A673 (cell line): Measurements from ENCODE around the gene SLC12A7. TPM values are rescaled to one million over a fixed set of nuclear protein-coding genes. Genes with fewer than 3 reads are reported as not detected.

Experiments used
- BruUV-seq: library from RNA; stranded (reverse); fragments of 400-500 nt; replicated peaks from 2 replicates; lab custom pipeline; 2021; lab: Mats Ljungman, UMichigan
- CTCF ChIA-PET: fragments of 300-600 bp; sonication (Branson Sonifier 250); formaldehyde crosslinking; loops from one replicate; lab custom pipeline; 2022; ENCODE audit warnings: antibody characterized with exemption; lab: Charles Lee
- POLR2A ChIA-PET: fragments of 300-600 bp; sonication (Branson Sonifier 250); formaldehyde crosslinking; loops from one replicate; lab custom pipeline; 2022; ENCODE audit warnings: antibody characterized with exemption; ENCODE audit not compliant: low non-redundant PET; lab: Charles Lee
- DNase-seq: peaks from one replicate; pipeline ENCODE4 v3.0.0-alpha.2; 2015; ENCODE audit warnings: low spot score
- H3K27ac ChIP-seq: fragments of 200-600 bp; sonication (generic); 2 replicates; pipeline ENCODE4 v1.5.1; 2016; ENCODE audit warnings: mixed run types, low read depth, mild to moderate bottlenecking, mixed read lengths, antibody characterized with exemption, low read length; ENCODE audit not compliant: poor library complexity, severe bottlenecking
- H3K27me3 ChIP-seq: fragments of 200-600 bp; sonication (generic); replicated peaks from 2 replicates; pipeline ENCODE4 v1.6.1; 2017; ENCODE audit warnings: mixed run types, low read depth, mild to moderate bottlenecking, mixed read lengths, antibody characterized with exemption, low read length; ENCODE audit not compliant: insufficient read depth, poor library complexity
- H3K36me3 ChIP-seq: fragments of 200-600 bp; sonication (generic); 2 replicates; pipeline ENCODE4 v1.6.1; 2016; ENCODE audit warnings: mixed run types, mild to moderate bottlenecking, mixed read lengths, antibody characterized with exemption, low read length; ENCODE audit not compliant: insufficient read depth, poor library complexity, severe bottlenecking
- H3K4me1 ChIP-seq: fragments of 200-600 bp; sonication (generic); 2 replicates; pipeline ENCODE4 v1.6.1; 2017; ENCODE audit warnings: mixed run types, mild to moderate bottlenecking, mixed read lengths, antibody characterized with exemption, low read length; ENCODE audit not compliant: insufficient read depth, poor library complexity, severe bottlenecking
- H3K4me3 ChIP-seq: fragments of 200-600 bp; sonication (generic); 2 replicates; pipeline ENCODE4 v1.5.1; 2016; ENCODE audit warnings: low read depth, mixed run types, mild to moderate bottlenecking, mixed read lengths, low read length; ENCODE audit not compliant: poor library complexity, severe bottlenecking
- H3K9me3 ChIP-seq: fragments of 200-600 bp; sonication (generic); 2 replicates; pipeline ENCODE4 v1.6.1; 2016; ENCODE audit warnings: mixed run types, low read depth, mild to moderate bottlenecking, mixed read lengths, antibody characterized with exemption, low read length; ENCODE audit not compliant: poor library complexity, severe bottlenecking
- CTCF ChIP-seq: fragments of 300-800, 200-600 bp; sonication (generic); conservative IDR thresholded peaks from 2 replicates; pipeline ENCODE4 v1.5.1; 2017; ENCODE audit warnings: low read depth, mild to moderate bottlenecking, antibody characterized with exemption, low read length, moderate library complexity, mixed read lengths
- EZH2 ChIP-seq: fragments of 200-600 bp; sonication (generic); IDR thresholded peaks from 2 replicates; pipeline ENCODE4 v1.6.1; 2017; ENCODE audit warnings: borderline replicate concordance, low read depth, mild to moderate bottlenecking, mixed read lengths, antibody characterized with exemption, low read length; ENCODE audit not compliant: poor library complexity, severe bottlenecking
- intact Hi-C: fragments of 100-400 bp; cut with micrococcal nuclease; formaldehyde crosslinking; loops from one replicate; pipeline ENCODE4 v1.10.0; 2022; ENCODE audit not compliant: unreplicated experiment
- total RNA-seq: library from RNA; stranded (reverse); gene quantifications from 2 replicates; pipeline ENCODE4 v1.2.3, GENCODE V29; 2021

SLC12A7 gene
- total RNA-seq, 1 experiment from 2014 or later: 45.2 TPM

DNA sequence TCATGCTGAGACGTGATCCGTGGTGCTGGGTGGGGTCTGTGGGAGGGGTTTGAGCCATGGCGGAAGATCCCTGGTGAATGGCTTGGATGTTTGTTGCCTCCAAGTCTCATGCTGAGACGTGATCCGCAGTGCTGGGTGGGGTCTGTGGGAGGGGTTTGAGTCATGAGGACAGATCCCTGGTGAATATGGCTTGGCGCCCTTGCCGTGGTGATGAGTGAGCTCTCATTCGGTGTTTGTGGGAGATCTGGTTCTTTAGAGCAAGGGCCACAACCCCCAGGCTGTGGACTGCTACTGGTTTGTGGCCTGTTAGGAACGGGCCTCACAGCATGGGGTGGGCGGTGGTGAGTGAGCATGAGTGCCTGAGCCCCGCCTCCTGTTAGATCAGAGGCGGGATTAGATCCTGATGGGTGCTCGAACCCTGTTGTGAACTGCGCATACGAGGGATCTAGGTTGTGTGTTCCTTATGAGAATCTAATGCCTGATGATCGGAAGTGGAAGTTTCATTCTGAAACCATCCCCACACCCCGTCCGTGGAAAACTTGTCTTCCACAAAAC, 72.1 kb downstream of the SLC12A7 start:
- POLR2A ChIA-PET: no interaction called here
- peaks cover 22% of the 10 kb centered on the region for H3K4me1 ChIP-seq
- peaks cover 3% of the 10 kb centered on the region for H3K36me3 ChIP-seq
- CTCF ChIA-PET: no interaction called here
- H3K27me3 ChIP-seq: no peaks in the 10 kb centered on the region
- no TSS peak for BruUV-seq
- peak; percentile 86 for DNase-seq
- intact Hi-C loops: no loop called here
- no peak overlapping the region for H3K4me3 ChIP-seq
- peak overlapping the region; percentile 96 for H3K27ac ChIP-seq
- TF ChIP-seq CTCF (no peak), EZH2 (no peak)
- H3K9me3 ChIP-seq: peaks cover 6% of the 10 kb centered on the region

- intact Hi-C loops: no loop called here
- peak overlapping the region; percentile 96 for H3K27ac ChIP-seq
- H3K36me3 ChIP-seq: peaks cover 5% of the 10 kb centered on the region
- DNase-seq: peak; percentile 97
- ChIA-PET POLR2A (no interaction called here), CTCF (no interaction called here)
- H3K9me3 ChIP-seq: peaks cover 6% of the 10 kb centered on the region
- H3K27me3 ChIP-seq: no peaks in the 10 kb centered on the region
- no peak for TF ChIP-seq CTCF
- TF ChIP-seq EZH2: no peak
- peak overlapping the region; percentile 28 for H3K4me3 ChIP-seq
- peaks cover 22% of the 10 kb centered on the region for H3K4me1 ChIP-seq
- no TSS peak for BruUV-seq
Observed at GRCh38 chr5:1039210-1039548, 72.7 kb downstream of the SLC12A7 start.

DNA sequence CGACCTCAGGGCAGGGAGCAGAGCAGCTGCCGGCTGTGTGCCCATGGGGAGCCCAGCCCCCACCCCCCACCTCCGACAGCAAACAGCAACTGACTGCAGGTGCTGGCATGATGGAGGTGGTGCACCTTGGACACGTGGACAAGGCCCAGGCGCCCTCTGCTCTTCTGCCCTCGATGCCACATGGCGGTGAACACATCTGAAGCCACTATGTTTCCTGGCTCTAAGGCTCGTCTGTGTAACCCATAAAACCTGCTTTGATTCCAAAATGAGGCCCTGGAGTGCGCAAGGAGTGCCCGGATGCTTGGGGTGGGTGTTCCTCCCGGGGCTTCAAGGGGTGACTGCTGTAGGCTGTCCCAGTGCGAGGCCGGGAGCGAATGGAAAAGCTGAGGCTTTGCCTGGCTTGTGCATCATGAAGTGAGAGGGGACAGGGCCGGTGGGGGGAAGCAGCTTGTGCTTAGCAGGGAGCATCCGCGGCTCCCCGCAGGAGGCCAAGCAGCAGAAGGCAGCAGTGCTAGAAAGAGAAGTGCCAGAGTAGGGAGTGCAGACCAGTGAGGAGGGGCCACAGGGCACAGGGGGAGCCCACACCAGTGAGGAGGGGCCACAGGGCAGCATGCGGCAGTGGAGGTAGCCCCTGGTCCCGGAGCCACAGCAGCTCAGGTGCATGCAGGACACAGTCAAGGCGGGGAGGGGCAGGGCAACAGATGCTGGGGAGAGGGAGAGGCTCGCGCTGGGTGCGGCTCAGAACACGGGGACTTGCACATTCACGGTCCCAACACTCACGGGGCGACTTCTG, 73.2 kb downstream of the SLC12A7 start:
- peak; percentile 96 for DNase-seq
- Histone ChIP-seq H3K36me3 (peaks cover 5% of the 10 kb centered on the region), H3K27me3 (no peaks in the 10 kb centered on the region), H3K4me3 (peak overlapping the region; percentile 28), H3K9me3 (peaks cover 6% of the 10 kb centered on the region), H3K4me1 (peaks cover 22% of the 10 kb centered on the region), H3K27ac (peak overlapping the region; percentile 96)
- CTCF ChIA-PET: interaction anchor here (0.5 kb wide), 1 partner anchor 31 kb away, joined by 4 read pairs; no protein-coding TSS in a partner anchor
- POLR2A ChIA-PET: no interaction called here
- BruUV-seq: no TSS peak
- intact Hi-C loops: no loop called here
- TF ChIP-seq CTCF (no peak), EZH2 (no peak)
